DOHH2 (cell line): ENCODE data around the gene BPIFA3.

Source experiments
- H3F3A ChIP-seq: fragments of 200-600 bp; sonication (generic), shearing (Covaris generic); 2 replicates; pipeline ENCODE4 v1.6.0; 2016; ENCODE audit warnings: antibody characterized with exemption, mild to moderate bottlenecking; ENCODE audit not compliant: control insufficient read depth, insufficient read depth
- H3K27ac ChIP-seq: fragments of 200-600 bp; sonication (generic); 2 replicates; pipeline ENCODE4 v1.5.1; 2014; ENCODE audit warnings: low read depth, mild to moderate bottlenecking, low read length, moderate library complexity
- H3K27me3 ChIP-seq: fragments of 200-600 bp; sonication (generic); 2 replicates; pipeline ENCODE4 v1.6.1; 2014; ENCODE audit warnings: mild to moderate bottlenecking, low read length, mixed read lengths; ENCODE audit not compliant: control insufficient read depth
- H3K36me3 ChIP-seq: fragments of 200-600 bp; sonication (generic); 2 replicates; pipeline ENCODE4 v1.6.1; 2014; ENCODE audit warnings: mild to moderate bottlenecking, low read length, moderate library complexity, mixed read lengths; ENCODE audit not compliant: control insufficient read depth
- H3K4me1 ChIP-seq: fragments of 200-600 bp; sonication (generic); 2 replicates; pipeline ENCODE4 v1.6.1; 2014; ENCODE audit warnings: mild to moderate bottlenecking, low read length, mixed read lengths; ENCODE audit not compliant: control insufficient read depth
- H3K4me2 ChIP-seq: fragments of 200-600 bp; sonication (generic); 2 replicates; pipeline ENCODE4 v1.6.0; 2014; ENCODE audit warnings: mild to moderate bottlenecking, low read length, moderate library complexity
- H3K4me3 ChIP-seq: fragments of 200-600 bp; sonication (generic); 2 replicates; pipeline ENCODE4 v1.5.1; 2014; ENCODE audit warnings: mild to moderate bottlenecking, low read length, mixed read lengths
- H3K79me2 ChIP-seq: fragments of 200-600 bp; sonication (generic); 2 replicates; pipeline ENCODE4 v1.6.1; 2014; ENCODE audit warnings: mild to moderate bottlenecking, low read length, mixed read lengths; ENCODE audit not compliant: control insufficient read depth
- H3K9me2 ChIP-seq: fragments of 200-600 bp; sonication (generic); replicated peaks from 2 replicates; pipeline ENCODE4 v1.6.1; 2014; ENCODE audit warnings: mild to moderate bottlenecking, low read length, mixed read lengths; ENCODE audit not compliant: control insufficient read depth
- H3K9me3 ChIP-seq: fragments of 200-600 bp; sonication (generic); 2 replicates; pipeline ENCODE4 v1.6.1; 2014; ENCODE audit warnings: antibody characterized with exemption, low read length, mixed read lengths; ENCODE audit not compliant: control insufficient read depth, insufficient read depth
- H4K20me1 ChIP-seq: fragments of 200-600 bp; sonication (generic); 2 replicates; pipeline ENCODE4 v1.6.0; 2014; ENCODE audit warnings: low read depth, mild to moderate bottlenecking, antibody characterized with exemption, low read length, moderate library complexity; ENCODE audit not compliant: control insufficient read depth, insufficient read depth
- EZH2phosphoT487 ChIP-seq: fragments of 200-600 bp; sonication (generic); IDR thresholded peaks from 2 replicates; pipeline ENCODE4 v1.6.1; 2017; ENCODE audit warnings: borderline replicate concordance, mild to moderate bottlenecking, antibody characterized with exemption, low read length, moderate library complexity, mixed read lengths
- TF ChIP-seq, protein P1 (sequence below): fragments of 200-600 bp; sonication (generic); IDR thresholded peaks from one replicate; pipeline ENCODE4 v1.5.1; 2014; ENCODE audit warnings: antibody characterized with exemption, mild to moderate bottlenecking, low read depth, low read length; ENCODE audit not compliant: poor library complexity, severe bottlenecking

BPIFA3 gene

DNA sequence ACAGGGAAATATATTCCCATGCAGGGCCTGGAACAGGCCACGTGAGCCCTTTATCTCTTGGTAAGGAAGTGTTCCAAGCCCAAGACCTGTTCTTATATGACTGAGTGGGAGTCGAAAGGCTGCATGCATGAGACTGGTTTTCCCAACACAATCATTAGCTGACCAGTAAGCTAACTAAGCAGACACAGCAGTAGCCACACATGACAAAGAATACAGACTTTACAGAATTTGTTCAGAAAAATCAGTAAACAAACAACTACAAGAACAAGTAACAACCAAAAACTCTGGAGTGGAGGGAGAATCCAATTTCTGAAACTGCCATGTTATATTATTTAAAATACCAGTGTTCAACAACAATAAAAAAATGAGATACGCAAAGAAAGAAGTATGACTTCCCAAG lies 35.3 kb downstream of the BPIFA3 start:
- H3K27me3 ChIP-seq: no peaks in the 10 kb centered on the region
- no peaks in the 10 kb centered on the region for H3K79me2 ChIP-seq
- no peaks in the 10 kb centered on the region for H3K4me1 ChIP-seq
- H3K4me3 ChIP-seq: no peak overlapping the region
- no peak overlapping the region for H3K27ac ChIP-seq
- H3K36me3 ChIP-seq: no peaks in the 10 kb centered on the region
- TF ChIP-seq, protein P1, sequence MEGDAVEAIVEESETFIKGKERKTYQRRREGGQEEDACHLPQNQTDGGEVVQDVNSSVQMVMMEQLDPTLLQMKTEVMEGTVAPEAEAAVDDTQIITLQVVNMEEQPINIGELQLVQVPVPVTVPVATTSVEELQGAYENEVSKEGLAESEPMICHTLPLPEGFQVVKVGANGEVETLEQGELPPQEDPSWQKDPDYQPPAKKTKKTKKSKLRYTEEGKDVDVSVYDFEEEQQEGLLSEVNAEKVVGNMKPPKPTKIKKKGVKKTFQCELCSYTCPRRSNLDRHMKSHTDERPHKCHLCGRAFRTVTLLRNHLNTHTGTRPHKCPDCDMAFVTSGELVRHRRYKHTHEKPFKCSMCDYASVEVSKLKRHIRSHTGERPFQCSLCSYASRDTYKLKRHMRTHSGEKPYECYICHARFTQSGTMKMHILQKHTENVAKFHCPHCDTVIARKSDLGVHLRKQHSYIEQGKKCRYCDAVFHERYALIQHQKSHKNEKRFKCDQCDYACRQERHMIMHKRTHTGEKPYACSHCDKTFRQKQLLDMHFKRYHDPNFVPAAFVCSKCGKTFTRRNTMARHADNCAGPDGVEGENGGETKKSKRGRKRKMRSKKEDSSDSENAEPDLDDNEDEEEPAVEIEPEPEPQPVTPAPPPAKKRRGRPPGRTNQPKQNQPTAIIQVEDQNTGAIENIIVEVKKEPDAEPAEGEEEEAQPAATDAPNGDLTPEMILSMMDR: no peak
- no peak for TF ChIP-seq EZH2phosphoT487
- H3F3A ChIP-seq: no peaks in the 10 kb centered on the region
- no peaks in the 10 kb centered on the region for H3K9me2 ChIP-seq
- no peak overlapping the region for H3K4me2 ChIP-seq
- no peaks in the 10 kb centered on the region for H4K20me1 ChIP-seq
- no peaks in the 10 kb centered on the region for H3K9me3 ChIP-seq

- no peaks in the 10 kb centered on the region for H3K36me3 ChIP-seq
- no peaks in the 10 kb centered on the region for H3F3A ChIP-seq
- no peak overlapping the region for H3K4me3 ChIP-seq
- no peaks in the 10 kb centered on the region for H3K9me3 ChIP-seq
- H3K27ac ChIP-seq: no peak overlapping the region
- no peak overlapping the region for H3K4me2 ChIP-seq
- H4K20me1 ChIP-seq: no peaks in the 10 kb centered on the region
- no peaks in the 10 kb centered on the region for H3K4me1 ChIP-seq
- TF ChIP-seq, protein P1: no peak
- no peak for TF ChIP-seq EZH2phosphoT487
- H3K27me3 ChIP-seq: no peaks in the 10 kb centered on the region
- no peaks in the 10 kb centered on the region for H3K9me2 ChIP-seq
- no peaks in the 10 kb centered on the region for H3K79me2 ChIP-seq
Measured at GRCh38 chr20:33255005-33255404, 37.9 kb downstream of the BPIFA3 start.

DNA sequence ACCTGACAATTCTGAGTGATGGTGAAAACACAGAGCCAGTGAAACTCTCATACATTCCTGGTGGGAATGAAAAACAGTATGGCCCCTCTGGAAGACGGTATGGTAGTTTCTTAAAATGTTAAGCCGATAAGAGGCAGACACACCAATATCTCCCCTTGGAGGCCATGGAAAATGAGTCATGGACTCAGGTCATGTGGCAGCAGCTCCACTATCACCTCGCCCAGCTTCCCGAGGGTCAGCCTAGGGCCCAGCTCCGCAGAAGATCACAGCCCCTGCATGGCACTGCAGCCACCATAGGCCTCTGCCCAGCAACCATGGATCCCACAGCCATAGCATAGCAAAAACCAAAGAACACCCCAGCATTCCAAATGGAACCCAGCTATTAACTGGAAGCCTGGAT lies 40.1 kb downstream of the BPIFA3 start:
- Histone ChIP-seq H3F3A (no peaks in the 10 kb centered on the region), H3K4me3 (no peak overlapping the region), H4K20me1 (no peaks in the 10 kb centered on the region), H3K9me3 (no peaks in the 10 kb centered on the region), H3K79me2 (no peaks in the 10 kb centered on the region), H3K27me3 (peaks cover 4% of the 10 kb centered on the region; the same call in 1 of the 2 replicates), H3K9me2 (no peaks in the 10 kb centered on the region), H3K4me1 (no peaks in the 10 kb centered on the region), H3K4me2 (no peak overlapping the region), H3K36me3 (no peaks in the 10 kb centered on the region), H3K27ac (no peak overlapping the region)
- TF ChIP-seq, protein P1: no peak
- TF ChIP-seq EZH2phosphoT487: no peak

- no peak overlapping the region for H3K4me2 ChIP-seq
- no peaks in the 10 kb centered on the region for H3K9me3 ChIP-seq
- H3K4me1 ChIP-seq: no peaks in the 10 kb centered on the region
- no peaks in the 10 kb centered on the region for H3K79me2 ChIP-seq
- H3K36me3 ChIP-seq: no peaks in the 10 kb centered on the region
- H4K20me1 ChIP-seq: no peaks in the 10 kb centered on the region
- no peak overlapping the region for H3K4me3 ChIP-seq
- no peaks in the 10 kb centered on the region for H3F3A ChIP-seq
- H3K9me2 ChIP-seq: no peaks in the 10 kb centered on the region
- TF ChIP-seq, protein P1: no peak
- no peak for TF ChIP-seq EZH2phosphoT487
- peaks cover 4% of the 10 kb centered on the region; the same call in 1 of the 2 replicates for H3K27me3 ChIP-seq
- H3K27ac ChIP-seq: no peak overlapping the region
Measured at GRCh38 chr20:33259371-33259770, 42.2 kb downstream of the BPIFA3 start.
